GM13976 (cell line): ENCODE data around the gene STK17B.
"Not testable (repeated sequence)": the region's sequence is repeated elsewhere in the genome, so short reads cannot be mapped to it uniquely, and the experiment has no call there.

ENCODE experiments used
- DNase-seq: peaks from one replicate; pipeline ENCODE4 v3.0.0; 2012; ENCODE audit warnings: low spot score
- in situ Hi-C: fragments of 300-500 bp; cut with MboI; formaldehyde crosslinking; loops from one replicate; pipeline ENCODE4 v1.12.0; 2022; ENCODE audit warnings: low sequenced_read_pairs, mixed read lengths, inconsistent platforms; ENCODE audit not compliant: unreplicated experiment
- TF ChIP-seq, protein P1 (sequence below): IDR thresholded peaks from 2 replicates; pipeline ENCODE4 v1.5.1; 2012; ENCODE audit warnings: borderline replicate concordance, mild to moderate bottlenecking; ENCODE audit not compliant: insufficient read depth; ENCODE audit errors: extremely low read depth, missing control alignments, control extremely low read depth

STK17B gene

DNA sequence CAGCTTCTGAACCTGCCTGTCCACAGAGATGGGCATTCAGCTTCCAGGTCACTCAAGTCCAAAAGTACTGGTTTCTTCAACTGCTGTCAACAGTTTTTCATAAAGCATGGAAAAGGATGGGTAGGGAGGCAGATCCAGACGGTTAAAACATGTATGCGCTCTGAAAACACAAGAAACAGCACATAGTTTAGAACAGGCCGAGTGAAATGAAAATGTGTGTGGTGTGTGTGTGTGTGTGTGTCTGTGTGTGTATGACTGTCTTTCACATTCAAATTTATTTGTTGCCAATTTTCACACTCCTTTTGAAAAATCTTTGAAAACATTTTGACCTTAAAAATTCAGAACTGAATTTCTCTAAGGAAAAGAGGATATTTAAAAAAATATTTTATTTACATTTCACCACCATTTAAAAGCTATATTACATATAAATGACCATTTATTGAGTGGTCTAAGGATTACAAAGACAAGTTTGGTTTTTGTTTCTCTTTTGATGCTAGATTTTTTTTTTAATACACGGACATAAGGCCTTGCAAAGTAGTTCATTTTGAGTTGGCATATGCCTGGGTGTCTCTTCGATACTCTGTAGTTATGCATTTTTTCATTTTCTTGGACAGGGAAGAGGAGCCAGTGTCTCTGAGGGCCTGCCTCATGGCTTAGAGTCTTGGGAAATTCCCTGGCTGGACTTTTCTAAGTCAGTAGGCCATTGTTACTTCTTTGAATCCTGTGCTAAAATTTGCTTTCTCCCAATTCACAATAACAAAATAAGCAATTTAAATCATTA lies 30.0 kb upstream of the STK17B start:
- DNase-seq: no peak
- in situ Hi-C loops: no loop called here
- TF ChIP-seq, protein P1, sequence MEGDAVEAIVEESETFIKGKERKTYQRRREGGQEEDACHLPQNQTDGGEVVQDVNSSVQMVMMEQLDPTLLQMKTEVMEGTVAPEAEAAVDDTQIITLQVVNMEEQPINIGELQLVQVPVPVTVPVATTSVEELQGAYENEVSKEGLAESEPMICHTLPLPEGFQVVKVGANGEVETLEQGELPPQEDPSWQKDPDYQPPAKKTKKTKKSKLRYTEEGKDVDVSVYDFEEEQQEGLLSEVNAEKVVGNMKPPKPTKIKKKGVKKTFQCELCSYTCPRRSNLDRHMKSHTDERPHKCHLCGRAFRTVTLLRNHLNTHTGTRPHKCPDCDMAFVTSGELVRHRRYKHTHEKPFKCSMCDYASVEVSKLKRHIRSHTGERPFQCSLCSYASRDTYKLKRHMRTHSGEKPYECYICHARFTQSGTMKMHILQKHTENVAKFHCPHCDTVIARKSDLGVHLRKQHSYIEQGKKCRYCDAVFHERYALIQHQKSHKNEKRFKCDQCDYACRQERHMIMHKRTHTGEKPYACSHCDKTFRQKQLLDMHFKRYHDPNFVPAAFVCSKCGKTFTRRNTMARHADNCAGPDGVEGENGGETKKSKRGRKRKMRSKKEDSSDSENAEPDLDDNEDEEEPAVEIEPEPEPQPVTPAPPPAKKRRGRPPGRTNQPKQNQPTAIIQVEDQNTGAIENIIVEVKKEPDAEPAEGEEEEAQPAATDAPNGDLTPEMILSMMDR: no peak

DNA sequence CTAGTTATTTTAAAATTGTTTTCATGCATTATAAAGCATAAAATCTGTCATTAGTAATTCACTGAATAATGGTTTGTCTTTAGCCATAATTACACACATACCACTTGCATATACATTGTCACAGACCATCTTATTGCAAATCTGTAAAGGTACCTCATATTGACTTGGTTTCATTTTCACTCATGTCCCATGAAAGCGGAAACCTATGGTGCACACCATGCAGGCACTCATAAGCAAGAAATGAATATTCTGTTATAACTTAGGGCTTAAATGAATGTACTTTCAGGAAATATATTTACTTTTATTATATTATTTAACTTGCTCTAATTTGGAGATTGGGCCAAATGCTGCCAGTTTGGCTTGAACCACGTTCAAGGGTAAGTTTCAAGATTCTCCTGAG lies 29.2 kb upstream of the STK17B start:
- TF ChIP-seq, protein P1: no peak
- DNase-seq: peak; percentile 52
- in situ Hi-C loops: no loop called here

DNA sequence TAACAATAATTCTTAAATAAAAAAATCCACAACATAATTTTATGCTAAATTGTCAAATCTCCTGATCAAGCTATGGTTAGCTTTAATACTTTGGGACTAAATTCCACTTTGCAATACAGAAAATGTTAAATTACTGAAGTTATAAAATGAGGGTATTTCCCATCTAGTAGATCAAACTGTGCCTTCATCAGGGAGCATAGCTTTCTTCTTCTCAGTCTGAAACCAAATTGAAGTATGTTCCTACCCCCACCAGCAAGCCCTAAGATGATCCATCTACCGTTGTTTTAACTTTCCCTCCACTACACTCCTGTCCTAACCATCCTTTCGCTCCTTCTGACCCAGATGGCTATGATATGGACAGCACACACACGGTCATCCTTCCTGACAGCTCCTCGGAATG lies 24.4 kb upstream of the STK17B start:
- no peak for DNase-seq
- in situ Hi-C loops: no loop called here
- TF ChIP-seq, protein P1: no peak

DNA sequence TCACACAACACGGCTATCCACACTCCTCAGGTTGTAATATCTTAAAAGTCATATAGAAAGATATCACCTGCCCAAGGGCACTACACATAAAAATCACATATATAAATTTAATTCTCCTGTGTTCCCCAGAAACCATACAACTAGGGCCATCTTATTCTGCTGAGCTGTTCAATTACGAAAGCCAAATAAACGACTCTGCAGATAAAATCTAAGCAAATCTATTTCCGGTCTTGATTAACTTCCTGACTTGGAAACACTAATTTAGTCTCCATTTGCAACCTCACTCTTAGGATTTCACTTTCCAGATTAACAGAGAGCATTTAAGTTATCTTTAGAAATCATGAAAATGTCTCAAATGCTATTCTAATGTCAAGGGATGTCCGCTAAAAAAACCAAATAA lies 23.9 kb upstream of the STK17B start:
- in situ Hi-C loops: no loop called here
- DNase-seq: no peak
- TF ChIP-seq, protein P1: no peak

DNA sequence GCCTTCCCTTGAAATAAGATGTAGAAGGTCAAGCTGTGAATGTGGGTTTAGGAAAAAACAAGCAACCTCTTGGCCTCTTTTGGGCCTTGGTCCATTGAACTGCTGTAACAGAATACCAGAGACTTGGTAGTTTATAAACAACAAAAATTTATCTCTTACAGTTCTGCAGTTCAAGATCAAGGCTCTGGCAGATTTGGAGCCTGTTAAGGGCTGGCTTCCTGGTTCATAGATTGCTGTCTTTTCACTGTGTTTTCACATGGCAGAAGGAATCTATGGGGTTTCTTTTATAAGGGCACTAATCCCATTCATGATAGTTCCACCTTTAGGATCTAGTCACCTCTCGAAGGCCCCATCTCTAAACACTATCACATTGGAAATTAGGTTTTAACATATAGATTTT lies 20.2 kb upstream of the STK17B start:
- TF ChIP-seq, protein P1: no peak
- in situ Hi-C loops: no loop called here
- DNase-seq: no peak

DNA sequence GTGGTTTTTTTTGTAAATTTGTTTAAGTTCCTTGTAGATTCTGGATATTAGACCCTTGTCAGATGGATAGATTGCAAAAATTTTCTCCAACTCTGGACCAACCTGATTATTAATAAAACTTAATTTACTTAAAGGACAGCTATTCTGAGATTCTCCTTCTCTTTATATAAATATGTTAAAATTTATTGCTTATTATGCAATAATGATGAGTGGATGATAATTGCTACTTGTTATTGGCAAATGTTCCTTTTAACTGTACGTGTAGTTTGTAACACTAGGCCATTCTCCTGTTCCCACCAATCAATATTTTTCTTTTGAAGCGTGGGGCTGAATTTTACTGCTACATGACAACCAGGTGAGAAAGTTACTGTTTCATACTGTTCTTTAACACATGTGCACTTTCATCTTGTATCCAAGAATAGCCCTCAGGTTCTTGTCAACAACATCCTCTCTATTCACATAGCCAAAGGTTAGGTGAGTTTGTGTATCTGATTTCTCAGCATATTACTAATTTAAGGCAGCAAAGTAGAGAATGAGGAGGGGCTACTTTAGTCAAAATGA lies 16.6 kb upstream of the STK17B start:
- in situ Hi-C loops: no loop called here
- DNase-seq: no peak
- TF ChIP-seq, protein P1: no peak

DNA sequence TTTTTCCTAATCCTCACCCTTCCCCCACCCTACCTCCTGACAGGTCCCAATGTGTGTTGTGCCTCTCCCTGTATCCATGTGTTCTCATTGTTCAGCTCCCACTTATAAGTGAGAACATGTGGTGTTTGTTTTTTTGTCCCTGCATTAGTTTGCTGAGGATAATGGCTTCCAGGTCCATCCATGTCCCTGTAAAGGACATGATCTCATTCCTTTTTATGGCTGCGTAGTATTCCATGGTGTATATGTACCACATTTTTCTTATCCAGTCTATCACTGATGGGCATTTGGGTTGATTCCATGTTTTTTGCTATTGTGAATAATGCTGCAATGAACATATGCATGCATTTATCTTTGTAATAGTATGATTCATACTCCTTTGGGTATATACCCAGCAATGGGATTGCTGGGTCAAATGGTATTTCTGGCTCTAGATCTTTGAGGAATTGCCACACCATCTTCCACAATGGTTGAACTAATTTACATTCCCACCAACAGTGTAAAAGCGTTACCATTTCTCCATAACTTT lies 15.9 kb upstream of the STK17B start:
- in situ Hi-C loops: not testable (repeated sequence)

More for the DNA sequence above, 15.9 kb upstream of the STK17B start:
- DNase-seq: not testable (repeated sequence)
